IPS DF 4.7 (cell line): Measurements from ENCODE around the gene LPCAT1.
"Not testable (repeated sequence)": the region's sequence is repeated elsewhere in the genome, so short reads cannot be mapped to it uniquely, and the experiment has no call there.

ENCODE experiments used
- DNase-seq: peaks from one replicate; pipeline ENCODE4 v3.0.0-alpha.2; 2013; ENCODE audit warnings: low spot score; ENCODE audit errors: extremely low read depth

Gene LPCAT1

DNA sequence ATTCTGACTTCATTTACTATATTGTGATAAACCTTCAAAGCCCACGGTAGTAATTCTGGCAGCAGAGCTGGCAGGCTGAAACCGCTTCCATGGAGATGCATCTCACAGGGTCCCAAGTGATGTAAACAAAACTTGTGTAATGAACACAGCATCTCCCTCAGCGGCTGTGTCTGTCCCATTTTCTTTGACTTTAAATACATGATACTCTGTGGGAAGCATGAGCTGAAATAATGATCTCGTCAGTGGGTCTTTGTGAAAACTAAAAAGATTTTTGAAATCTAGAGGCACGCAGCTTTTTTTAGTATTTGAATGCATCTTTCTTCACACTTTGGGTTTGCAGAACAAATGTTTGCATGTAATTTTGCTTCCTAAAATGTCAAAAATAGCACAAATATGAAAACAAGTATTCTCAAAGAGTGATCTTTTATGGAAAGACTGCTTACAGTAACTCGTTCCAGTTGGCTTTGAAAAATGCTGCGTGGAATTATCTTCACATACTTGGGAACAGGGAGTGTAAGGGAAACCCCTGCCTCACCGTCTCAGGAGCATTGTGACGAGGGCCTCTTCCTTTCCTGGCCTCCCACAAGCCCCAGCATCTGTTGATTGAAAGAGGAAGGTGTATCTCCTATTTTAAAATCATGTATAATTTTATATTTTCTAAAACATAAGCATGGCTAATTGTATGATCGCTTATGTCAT lies 18.1 kb upstream of the LPCAT1 start:
- no peak for DNase-seq

GRCh38 chr5:1540831-1541701 lies 17.3 kb upstream of the LPCAT1 start:
- no peak for DNase-seq

DNA sequence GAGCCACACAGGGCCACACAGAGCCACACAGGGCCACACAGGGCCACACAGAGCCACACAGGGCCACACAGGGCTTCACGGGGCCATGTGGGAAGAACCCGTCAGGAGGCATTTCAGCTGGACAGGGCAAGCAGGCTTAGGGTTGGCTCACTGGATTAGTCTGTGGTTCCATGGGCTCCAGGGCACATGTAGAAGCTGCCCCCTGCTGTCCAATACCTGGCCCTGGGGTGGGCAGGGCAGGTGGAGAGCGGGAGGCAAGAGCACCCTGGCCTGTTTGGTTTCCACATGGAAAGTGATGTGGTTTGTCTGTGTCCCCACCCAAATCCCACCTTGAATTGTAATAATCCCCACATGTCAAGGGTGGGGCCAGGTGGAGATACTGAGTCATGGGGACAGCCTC lies 16.4 kb upstream of the LPCAT1 start:
- no peak for DNase-seq

DNA sequence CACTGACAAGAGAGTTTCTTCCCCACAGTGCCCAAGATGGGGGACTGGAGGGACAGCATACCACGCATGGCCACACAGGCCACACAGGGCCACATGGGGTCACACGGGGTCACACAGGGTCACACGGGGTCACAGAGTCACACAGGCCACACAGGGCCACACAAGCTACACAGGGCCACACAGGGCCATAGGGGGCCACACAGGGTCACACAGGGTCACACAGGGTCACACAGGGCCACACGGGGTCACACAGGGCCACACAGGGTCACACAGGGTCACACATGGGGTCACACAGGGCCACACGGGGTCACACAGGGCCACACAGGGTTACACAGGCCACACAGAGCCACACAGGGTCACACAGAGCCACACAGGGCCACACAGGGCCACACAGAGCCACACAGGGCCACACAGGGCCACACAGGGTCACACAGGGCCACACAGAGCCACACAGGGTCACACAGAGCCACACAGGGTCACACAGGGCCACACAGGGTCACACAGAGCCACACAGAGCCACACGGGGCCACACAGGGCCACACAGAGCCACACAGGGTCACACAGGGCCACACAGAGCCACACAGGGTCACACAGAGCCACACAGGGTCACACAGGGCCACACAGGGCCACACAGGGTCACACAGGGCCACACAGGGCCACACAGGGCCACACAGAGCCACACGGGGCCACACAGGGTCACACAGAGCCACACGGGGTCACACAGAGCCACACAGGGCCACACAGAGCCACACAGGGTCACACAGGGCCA lies 15.8 kb upstream of the LPCAT1 start:
- not testable (repeated sequence) for DNase-seq

GRCh38 chr5:1538741-1539392 lies 15.1 kb upstream of the LPCAT1 start:
- no peak for DNase-seq

DNA sequence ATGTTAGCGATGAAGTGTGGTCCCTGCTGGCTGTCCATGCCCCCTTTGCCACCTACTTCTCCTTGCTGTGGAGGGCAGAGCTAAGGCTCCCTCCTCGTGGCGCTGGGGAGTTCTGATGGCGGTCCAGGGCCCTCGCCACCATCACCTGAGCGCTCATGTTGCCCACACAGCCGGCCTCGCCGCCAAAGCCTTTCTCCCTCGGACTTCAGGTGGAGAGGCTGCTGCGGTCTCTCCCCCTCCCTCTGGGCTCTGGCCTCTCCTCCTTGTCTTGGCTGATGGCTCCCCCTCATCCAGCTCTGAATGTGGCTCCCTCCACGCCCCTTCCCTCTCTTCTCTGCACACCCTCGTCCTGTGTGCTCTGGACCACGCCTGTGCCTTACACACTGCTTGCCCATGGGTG lies 14.5 kb upstream of the LPCAT1 start:
- DNase-seq, result no peak

GRCh38 chr5:1537603-1538154 lies 13.9 kb upstream of the LPCAT1 start:
- DNase-seq, result no peak

GRCh38 chr5:1536871-1537602 lies 13.3 kb upstream of the LPCAT1 start:
- no peak for DNase-seq

GRCh38 chr5:1536322-1536845 lies 12.6 kb upstream of the LPCAT1 start:
- DNase-seq, result no peak

DNA sequence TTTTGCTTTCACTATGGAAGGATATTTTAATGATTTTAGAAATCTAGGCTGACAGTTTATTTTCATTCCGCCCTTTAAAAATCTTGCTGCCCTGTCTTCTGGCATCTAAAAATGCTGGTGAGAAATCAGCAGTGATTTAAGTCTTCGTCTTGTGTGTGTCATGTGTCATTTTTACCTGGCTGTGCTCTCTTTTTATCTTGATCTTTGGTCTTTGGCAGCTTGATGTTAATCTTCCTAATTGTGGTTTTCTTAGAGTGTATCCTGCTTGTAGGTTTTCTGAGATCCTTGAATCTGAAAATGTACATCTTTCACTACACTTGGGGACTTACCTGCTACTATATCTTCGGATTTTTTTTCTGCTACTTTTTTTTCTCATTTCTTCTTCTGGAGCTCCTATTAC lies 11.9 kb upstream of the LPCAT1 start:
- DNase-seq, result no peak

DNA sequence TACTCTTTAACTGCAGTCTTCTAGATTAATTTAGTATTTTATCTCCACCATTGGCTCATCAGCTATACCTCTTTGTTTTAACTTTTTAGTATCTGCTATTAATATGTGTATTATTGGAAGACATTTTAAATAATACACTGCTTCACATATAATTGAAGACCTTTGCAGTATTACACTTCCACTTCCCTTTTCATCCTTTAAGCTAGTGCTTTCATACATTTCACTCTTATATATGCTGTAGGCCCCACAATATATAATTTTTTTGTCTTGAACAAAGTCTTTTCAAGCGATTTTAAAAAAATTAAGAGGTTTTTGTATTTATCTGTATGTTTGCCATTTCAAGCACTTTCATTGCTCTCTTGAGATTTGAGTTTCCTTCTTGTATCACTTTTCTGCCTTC lies 8.6 kb upstream of the LPCAT1 start:
- DNase-seq, result no peak

DNA sequence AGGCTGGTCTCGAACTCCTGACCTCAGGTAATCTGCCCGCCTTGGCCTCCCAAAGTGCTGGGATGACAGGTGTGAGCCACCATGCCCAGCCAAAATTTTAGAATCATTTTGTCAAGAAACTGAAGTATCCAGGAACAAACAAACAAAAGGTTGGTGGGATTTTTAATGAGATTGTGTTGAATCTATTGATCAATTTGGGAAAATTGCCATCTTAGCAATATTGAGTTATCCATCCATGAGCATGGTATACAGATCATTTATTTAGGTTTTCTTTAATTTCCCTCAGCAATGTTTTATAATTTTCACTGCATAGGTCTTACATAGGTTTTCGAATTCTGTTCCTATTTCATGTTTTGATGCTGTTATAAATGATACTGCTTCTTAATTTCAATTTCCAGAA lies 5.7 kb upstream of the LPCAT1 start:
- DNase-seq, result no peak

GRCh38 chr5:1527533-1528205 lies 3.9 kb upstream of the LPCAT1 start:
- no peak for DNase-seq

DNA sequence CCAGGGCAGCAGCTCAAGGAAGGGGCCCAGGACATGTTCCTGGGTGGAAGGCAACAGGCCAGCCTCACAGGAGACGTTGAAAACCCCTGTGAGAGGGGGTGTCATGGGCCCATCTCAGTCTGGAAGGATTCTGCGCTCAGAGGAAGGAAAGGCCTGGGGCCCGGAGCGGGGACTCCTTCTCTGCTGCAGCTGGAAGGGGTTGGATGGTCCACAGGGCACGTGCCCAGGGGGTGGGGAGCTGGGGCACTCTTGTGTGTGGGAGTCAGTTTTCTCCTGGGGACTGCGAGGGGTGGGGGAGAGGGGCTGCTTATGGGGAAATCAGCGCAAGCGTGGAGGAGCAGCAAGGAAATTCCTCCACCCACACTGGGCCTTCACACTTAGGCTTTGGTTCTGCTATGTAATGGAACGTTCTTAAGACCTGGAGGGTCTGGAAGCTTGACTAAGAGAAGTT lies 2.9 kb upstream of the LPCAT1 start:
- no peak for DNase-seq

DNA sequence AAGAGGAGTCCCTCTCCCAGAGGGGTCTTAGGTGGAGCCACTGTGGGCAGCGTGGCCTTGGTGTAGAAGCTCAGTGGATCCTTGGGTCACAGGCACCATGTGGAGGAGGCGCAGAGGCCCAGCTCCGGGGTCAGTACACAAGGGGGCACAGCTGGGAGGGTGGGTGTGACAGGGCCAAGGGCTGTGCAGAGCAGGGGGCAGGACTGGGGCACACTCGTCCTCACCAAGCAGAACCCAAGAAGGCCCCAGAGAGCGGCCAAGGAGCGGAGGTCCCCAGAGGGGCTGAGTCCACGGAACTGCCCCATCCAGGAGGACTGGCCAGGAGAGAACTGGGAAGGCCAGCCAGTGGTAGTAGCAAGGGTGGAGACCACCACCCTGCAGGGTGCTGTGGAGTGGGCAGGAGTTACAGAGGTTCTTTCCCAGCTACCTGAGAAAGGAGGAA lies 2.5 kb upstream of the LPCAT1 start:
- DNase-seq, result no peak

DNA sequence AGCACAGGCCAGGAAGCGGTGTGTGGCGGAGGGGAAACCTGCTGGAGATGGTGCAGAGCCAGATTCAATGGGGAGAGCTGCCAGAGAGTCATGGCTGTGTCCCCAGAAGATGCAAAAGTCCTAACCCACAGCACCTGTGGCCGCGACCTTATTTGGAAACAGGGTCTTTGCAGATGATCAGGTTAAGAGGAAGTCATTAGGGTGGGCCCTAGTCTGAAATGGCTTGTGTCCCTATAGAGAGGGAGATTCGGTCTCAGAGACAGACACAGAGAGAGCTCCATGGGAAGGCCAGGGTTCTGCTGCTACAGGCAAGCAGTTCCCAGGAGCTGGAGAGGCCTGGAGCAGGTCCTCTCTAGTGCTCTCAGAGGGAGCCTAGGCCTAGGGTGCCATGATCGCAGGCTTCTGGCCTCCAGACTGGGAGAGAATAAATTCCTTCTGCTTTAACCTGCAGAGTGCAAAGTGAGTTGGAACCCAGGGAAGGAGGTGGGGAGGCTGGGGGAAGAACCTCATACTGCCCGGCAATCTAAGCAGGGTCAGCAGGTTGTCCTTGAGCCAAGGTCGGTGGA lies 1.9 kb upstream of the LPCAT1 start:
- DNase-seq, result no peak

GRCh38 chr5:1524799-1525623 lies 1.3 kb upstream of the LPCAT1 start:
- DNase-seq, result no peak

GRCh38 chr5:1524481-1524798 lies 680 bp upstream of the LPCAT1 start:
- no peak for DNase-seq

GRCh38 chr5:1523480-1523792 lies 324 bp downstream of the LPCAT1 start:
- no peak for DNase-seq
